HCT116 (cell line): ENCODE results near the gene EXOC4. TPM values are rescaled to one million over a fixed set of nuclear protein-coding genes. Genes with fewer than 3 reads are reported as not detected.

Source experiments
- ATAC-seq: fragments of 200-7000 bp; cut with Tn5 transposase; 2 replicates; pipeline ENCODE4 v1.9.1; 2020; ENCODE audit warnings: mild to moderate bottlenecking, moderate library complexity
- BruUV-seq: library from RNA; stranded (reverse); fragments of 400-500 nt; replicated peaks from 2 replicates; lab custom pipeline; 2021; lab: Mats Ljungman, UMichigan
- CTCF ChIA-PET: fragments of 300-600 bp; sonication (Branson Sonifier 250); formaldehyde crosslinking; loops from one replicate; lab custom pipeline; 2021; ENCODE audit warnings: antibody characterized with exemption; lab: Charles Lee
- POLR2A ChIA-PET: fragments of 300-600, 350-600 bp; sonication (Branson Sonifier 250); formaldehyde crosslinking; loops from one replicate; lab custom pipeline; 2021; ENCODE audit warnings: antibody characterized with exemption; lab: Charles Lee
- RAD21 ChIA-PET, 2 experiments: fragments of 300-600 bp; sonication (Branson Sonifier 250); formaldehyde crosslinking; loops; one replicate each; lab custom pipeline; 2023; ENCODE audit warnings: low total read pairs in 2 of 2; ENCODE audit not compliant: uncharacterized antibody in 2 of 2, unreplicated experiment in 2 of 2, low non-redundant PET in 1 of 2; lab: Charles Lee
- DNase-seq: peaks from one replicate; pipeline ENCODE4 v3.0.0-alpha.2; 2010; ENCODE audit warnings: low read depth, low spot score
- H2AFZ ChIP-seq: fragments of 200-600 bp; shearing (Covaris generic), sonication (generic); 2 replicates; pipeline ENCODE4 v1.6.1; 2017; ENCODE audit warnings: low read depth, mixed run types, mixed read lengths, antibody characterized with exemption, low read length; ENCODE audit not compliant: poor library complexity, severe bottlenecking
- H3K27ac ChIP-seq: 2 replicates; pipeline ENCODE4 v1.5.1; 2012; ENCODE audit warnings: low read depth, low read length
- H3K27me3 ChIP-seq: fragments of 200-600 bp; sonication (generic); 2 replicates; pipeline ENCODE4 v1.6.1; 2016; ENCODE audit warnings: mixed run types, low read length, mixed read lengths; ENCODE audit not compliant: insufficient read depth
- H3K36me3 ChIP-seq, 2 experiments: fragments of 200-500 bp in 1 of 2; fragments of 200-600 bp in 1 of 2; sonication (Bioruptor generic) in 1 of 2; sonication (generic) in 1 of 2; 2 replicates each; pipeline versions ENCODE4 v1.5.1 to v1.6.1; 2014 to 2016; ENCODE audit warnings: low read length in 2 of 2, inconsistent platforms in 1 of 2, mixed read lengths in 1 of 2, mixed run types in 1 of 2; ENCODE audit not compliant: insufficient read depth in 2 of 2, control insufficient read depth in 1 of 2
- H3K4me1 ChIP-seq, 2 experiments: fragments of 200-600 bp in 1 of 2; sonication (generic) in 1 of 2; 2 replicates each; pipeline versions ENCODE4 v1.5.1 to v1.6.1; 2012 to 2017; ENCODE audit warnings: low read length in 2 of 2, inconsistent platforms in 1 of 2, mild to moderate bottlenecking in 1 of 2, mixed read lengths in 1 of 2, mixed run types in 1 of 2, moderate library complexity in 1 of 2; ENCODE audit not compliant: insufficient read depth in 2 of 2, control insufficient read depth in 1 of 2
- H3K4me2 ChIP-seq: fragments of 200-600 bp; sonication (generic); 2 replicates; pipeline ENCODE4 v1.6.1; 2017; ENCODE audit warnings: mixed run types, low read length, mixed read lengths
- H3K4me3 ChIP-seq, 2 experiments: fragments of 200-600 bp in 1 of 2; sonication (generic) in 1 of 2; replicated peaks in 1 of 2; 2 replicates each; pipeline ENCODE4 v1.5.1; 2011 to 2016; ENCODE audit warnings: low read length in 2 of 2, control low read depth in 1 of 2, low read depth in 1 of 2, mild to moderate bottlenecking in 1 of 2, mixed read lengths in 1 of 2, mixed run types in 1 of 2
- H3K79me2 ChIP-seq: fragments of 200-600 bp; sonication (generic); 2 replicates; pipeline ENCODE4 v1.6.1; 2017; ENCODE audit warnings: mild to moderate bottlenecking, mixed run types, low read length, moderate library complexity, mixed read lengths; ENCODE audit not compliant: insufficient read depth
- H3K9ac ChIP-seq: fragments of 200-600 bp; sonication (generic); 2 replicates; pipeline ENCODE4 v1.6.1; 2016; ENCODE audit warnings: low read length, mixed read lengths
- H3K9me2 ChIP-seq: fragments of 200-600 bp; sonication (generic), shearing (Covaris generic); 2 replicates; pipeline ENCODE4 v1.6.1; 2017; ENCODE audit warnings: mixed run types, mild to moderate bottlenecking, moderate library complexity; ENCODE audit not compliant: insufficient read depth
- H3K9me3 ChIP-seq, 2 experiments: fragments of 200-500 bp in 1 of 2; fragments of 200-600 bp in 1 of 2; sonication (Bioruptor generic) in 1 of 2; sonication (generic) in 1 of 2; 2 replicates each; pipeline ENCODE4 v1.6.1; 2014 to 2017; ENCODE audit warnings: low read length in 2 of 2, mixed read lengths in 2 of 2, inconsistent platforms in 1 of 2, low read depth in 1 of 2, mild to moderate bottlenecking in 1 of 2, mixed run types in 1 of 2, moderate library complexity in 1 of 2; ENCODE audit not compliant: control insufficient read depth in 1 of 2, insufficient read depth in 1 of 2
- H4K20me1 ChIP-seq: fragments of 200-600 bp; sonication (generic), shearing (Covaris generic); 2 replicates; pipeline ENCODE4 v1.6.1; 2017; ENCODE audit warnings: mixed run types, mild to moderate bottlenecking, moderate library complexity; ENCODE audit not compliant: insufficient read depth
- ATF3 ChIP-seq: IDR thresholded peaks from 2 replicates; pipeline ENCODE4 v1.6.1; 2012
- CBX3 ChIP-seq: IDR thresholded peaks from 2 replicates; pipeline ENCODE4 v1.6.1; 2012; ENCODE audit warnings: low read depth
- EGR1 ChIP-seq: IDR thresholded peaks from 2 replicates; pipeline ENCODE4 v1.6.1; 2012; ENCODE audit warnings: low read depth
- EZH2 ChIP-seq: fragments of 200-600 bp; sonication (generic); IDR thresholded peaks from 2 replicates; pipeline ENCODE4 v1.6.1; 2017; ENCODE audit warnings: antibody characterized with exemption, mixed run types
- EZH2phosphoT487 ChIP-seq: fragments of 200-600 bp; IDR thresholded peaks from 2 replicates; pipeline ENCODE4 v1.6.1; 2018; ENCODE audit warnings: antibody characterized with exemption, borderline replicate concordance
- MAX ChIP-seq: IDR thresholded peaks from 2 replicates; pipeline ENCODE4 v1.6.1; 2012
- SIN3A ChIP-seq: IDR thresholded peaks from 2 replicates; pipeline ENCODE4 v1.6.1; 2012; ENCODE audit warnings: low read depth
- SRF ChIP-seq: IDR thresholded peaks from 2 replicates; pipeline ENCODE4 v1.6.1; 2012; ENCODE audit warnings: low read depth
- TCF7L2 ChIP-seq: IDR thresholded peaks from 2 replicates; pipeline ENCODE4 v1.7.0; 2011; ENCODE audit warnings: borderline replicate concordance, inconsistent platforms; ENCODE audit not compliant: insufficient read depth, insufficient read length; ENCODE audit errors: extremely low read depth
- ZBTB33 ChIP-seq: IDR thresholded peaks from 2 replicates; pipeline ENCODE4 v1.6.1; 2011; ENCODE audit warnings: mild to moderate bottlenecking, low read length, moderate library complexity; ENCODE audit not compliant: insufficient replicate concordance; ENCODE audit errors: extremely low read depth
- ZFX ChIP-seq: fragments of 450-650 bp; IDR thresholded peaks from 2 replicates; pipeline ENCODE4 v1.6.1; 2017
- intact Hi-C: fragments of 100-400 bp; cut with micrococcal nuclease; formaldehyde crosslinking; loops from 2 replicates; pipeline ENCODE4 v1.10.0; 2022
- total RNA-seq: library from RNA; stranded (reverse); gene quantifications from one replicate; pipeline ENCODE4 v1.2.1, GENCODE V29; 2021; ENCODE audit not compliant: unreplicated experiment

Gene EXOC4
- total RNA-seq, 1 experiment from 2014 or later: 40.3 TPM

- intact Hi-C loops: no loop called here
- DNase-seq: no peak
- no peaks in the 10 kb centered on the region for H3K9me3 ChIP-seq
These were observed 366.1 kb downstream of the EXOC4 start for GRCh38 chr7:133618970-133619369.

More at GRCh38 chr7:133618970-133619369, 366.1 kb downstream of the EXOC4 start:
- no peaks in the 10 kb centered on the region for H3K79me2 ChIP-seq
- CTCF ChIA-PET: no interaction called here
- no TSS peak for BruUV-seq
- no peak overlapping the region for H3K4me3 ChIP-seq
- H3K4me1 ChIP-seq: no peaks in the 10 kb centered on the region
- H4K20me1 ChIP-seq: no peaks in the 10 kb centered on the region; the same call in 1 of the 2 replicates
- H3K9me2 ChIP-seq: no peaks in the 10 kb centered on the region
- H3K36me3 ChIP-seq: no peaks in the 10 kb centered on the region
- TF ChIP-seq SRF: no peak
- TF ChIP-seq ZBTB33: no peak
- no peak for TF ChIP-seq SIN3A
- no peak for TF ChIP-seq CBX3
- no peak for TF ChIP-seq ZFX
- TF ChIP-seq EGR1: no peak
- TF ChIP-seq ATF3: no peak
- no peak for TF ChIP-seq EZH2phosphoT487
- TF ChIP-seq MAX: no peak
- no peak for TF ChIP-seq EZH2
- TF ChIP-seq TCF7L2: no peak
- ATAC-seq: no peak
- no peak overlapping the region for H3K4me2 ChIP-seq
- H3K9ac ChIP-seq: no peak overlapping the region
- no peak overlapping the region for H3K27ac ChIP-seq
- POLR2A ChIA-PET: no interaction called here
- no peak overlapping the region for H2AFZ ChIP-seq
- no peaks in the 10 kb centered on the region for H3K27me3 ChIP-seq
- RAD21 ChIA-PET: no interaction called here
